Measurements from ENCODE around the gene CABLES2.

CABLES2 gene

DNA sequence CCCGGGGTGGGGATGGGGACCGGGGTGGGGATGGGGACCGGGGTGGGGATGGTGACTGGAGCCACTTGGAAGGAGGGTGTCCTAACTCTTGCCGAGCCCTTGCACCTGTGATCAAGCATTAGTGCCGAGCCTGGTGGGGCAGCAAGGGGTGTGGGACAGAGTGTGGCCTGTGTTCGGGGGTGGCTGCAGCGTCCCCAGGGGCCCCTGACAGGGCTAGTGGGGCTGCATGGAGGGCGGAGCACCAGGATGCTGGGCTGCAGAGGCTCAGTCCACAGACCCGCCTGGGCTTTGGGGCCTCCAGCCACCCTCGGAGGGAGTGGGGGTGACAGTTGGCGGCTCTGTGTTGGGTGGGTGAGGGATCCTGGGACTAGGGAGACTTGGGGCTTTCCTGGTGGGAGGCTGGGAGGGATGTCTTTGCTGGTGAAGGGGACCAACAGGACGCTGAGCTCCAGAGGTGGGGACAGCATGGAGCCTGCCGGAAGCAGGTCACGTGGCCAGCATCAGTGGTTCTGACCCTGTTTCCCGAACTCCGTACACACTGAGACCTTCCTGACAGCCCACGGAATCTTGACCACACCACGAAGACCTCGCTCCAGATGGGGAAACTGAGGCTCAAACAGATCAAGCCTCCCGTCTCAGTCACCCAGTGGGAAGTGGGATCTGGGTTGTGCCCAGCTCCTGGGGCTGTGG, 15.7 kb upstream of the CABLES2 start:
- H3K9me3 ChIP-seq (ENCODE audit: control insufficient read depth, insufficient read depth, low read length), result no peaks in the 10 kb centered on the region
- peaks cover 2% of the 10 kb centered on the region for H3K4me1 ChIP-seq (ENCODE audit: control insufficient read depth, insufficient read depth, low read length)
- no peaks in the 10 kb centered on the region for H3K36me3 ChIP-seq (ENCODE audit: control insufficient read depth, insufficient read depth, low read length)
- H3K9ac ChIP-seq (ENCODE audit: low read depth, low read length), result no peak overlapping the region
- H3K4me3 ChIP-seq (ENCODE audit: low read depth, low read length), result no peak overlapping the region
- no peaks in the 10 kb centered on the region for H3K27me3 ChIP-seq (ENCODE audit: control insufficient read depth, insufficient read depth, low read length)

DNA sequence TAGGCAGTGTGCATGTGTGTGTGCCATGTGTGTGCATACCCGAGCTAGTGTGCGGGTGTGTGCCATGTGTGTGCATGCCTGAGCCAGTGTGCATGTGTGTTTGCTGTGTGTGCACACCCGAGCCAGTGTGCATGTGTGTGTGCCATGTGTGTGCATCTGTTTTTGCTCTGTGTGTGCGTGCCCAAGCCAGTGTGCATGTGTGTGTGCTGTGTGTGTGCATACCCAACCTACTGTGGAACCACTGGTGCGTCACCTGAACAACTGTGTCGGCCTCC, 14.6 kb upstream of the CABLES2 start:
- Histone ChIP-seq H3K9ac (ENCODE audit: low read depth, low read length) (no peak overlapping the region), H3K36me3 (ENCODE audit: control insufficient read depth, insufficient read depth, low read length) (no peaks in the 10 kb centered on the region), H3K27me3 (ENCODE audit: control insufficient read depth, insufficient read depth, low read length) (no peaks in the 10 kb centered on the region), H3K4me1 (ENCODE audit: control insufficient read depth, insufficient read depth, low read length) (peaks cover 2% of the 10 kb centered on the region), H3K4me3 (ENCODE audit: low read depth, low read length) (no peak overlapping the region), H3K9me3 (ENCODE audit: control insufficient read depth, insufficient read depth, low read length) (no peaks in the 10 kb centered on the region)

DNA sequence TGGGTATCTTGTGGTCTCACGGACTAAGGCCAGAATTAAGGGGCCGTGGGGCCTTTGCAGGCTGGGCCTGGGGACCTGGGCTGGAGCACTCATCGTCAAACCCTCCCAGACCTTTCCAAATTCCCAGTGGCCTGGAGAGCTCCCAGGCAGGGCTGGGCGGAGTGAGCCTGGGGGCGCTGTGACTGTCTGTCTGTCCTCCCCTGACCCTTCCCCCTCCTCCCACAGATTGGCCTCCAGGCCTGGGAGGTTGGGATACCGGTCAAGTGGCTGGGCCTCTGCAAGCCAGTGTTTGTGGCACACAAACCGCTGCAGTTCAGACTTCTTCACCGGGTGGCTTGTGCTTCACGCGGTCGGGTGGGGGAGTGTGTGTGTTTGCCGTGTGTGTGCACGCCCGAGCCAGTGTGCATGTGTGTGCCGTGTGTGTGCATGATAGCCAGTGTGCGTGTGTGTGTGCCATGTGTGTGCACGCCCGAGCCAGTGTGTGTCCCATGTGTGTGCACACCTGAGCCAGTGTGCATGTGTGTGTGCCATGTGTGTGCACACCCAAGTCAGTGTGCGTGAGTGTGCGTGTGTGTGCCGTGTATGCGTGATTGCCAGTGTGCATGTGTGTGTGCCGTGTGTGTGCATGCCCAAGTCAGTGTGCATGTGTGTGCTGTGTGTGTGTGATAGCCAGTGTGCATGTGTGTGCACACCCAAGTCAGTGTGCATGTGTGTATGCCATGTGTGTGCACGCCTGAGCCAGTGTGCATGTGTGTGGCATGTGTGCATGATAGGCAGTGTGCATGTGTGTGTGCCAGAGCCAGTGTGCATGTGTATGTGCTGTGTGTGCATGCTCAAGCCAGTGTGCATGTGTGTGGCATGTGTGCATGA, 14.0 kb upstream of the CABLES2 start:
- H3K4me3 ChIP-seq (ENCODE audit: low read depth, low read length), result no peak overlapping the region
- no peaks in the 10 kb centered on the region for H3K27me3 ChIP-seq (ENCODE audit: control insufficient read depth, insufficient read depth, low read length)
- no peaks in the 10 kb centered on the region for H3K36me3 ChIP-seq (ENCODE audit: control insufficient read depth, insufficient read depth, low read length)
- no peak overlapping the region for H3K9ac ChIP-seq (ENCODE audit: low read depth, low read length)
- H3K9me3 ChIP-seq (ENCODE audit: control insufficient read depth, insufficient read depth, low read length), result no peaks in the 10 kb centered on the region
- H3K4me1 ChIP-seq (ENCODE audit: control insufficient read depth, insufficient read depth, low read length), result no peaks in the 10 kb centered on the region

DNA sequence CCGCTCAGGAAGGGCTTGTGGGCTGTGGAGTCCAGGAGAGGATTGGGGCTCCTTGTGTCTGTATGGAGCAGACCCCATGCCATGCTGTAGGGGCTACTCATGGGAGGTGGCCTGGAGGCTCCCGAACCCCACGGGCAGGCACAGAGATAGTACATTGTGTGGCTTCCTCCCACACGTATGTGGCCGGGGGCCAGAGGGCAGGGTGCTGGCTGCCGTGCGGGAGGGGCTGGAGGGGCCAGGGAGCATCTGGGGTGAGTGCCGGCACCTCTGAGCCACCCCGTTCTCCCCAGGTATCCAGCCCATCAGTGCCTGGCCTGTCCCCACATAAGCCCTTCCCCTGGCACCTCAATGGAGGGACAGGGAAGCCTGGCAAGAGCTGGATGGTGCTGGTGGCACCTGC, 12.7 kb upstream of the CABLES2 start:
- Histone ChIP-seq H3K9ac (ENCODE audit: low read depth, low read length) (no peak overlapping the region), H3K9me3 (ENCODE audit: control insufficient read depth, insufficient read depth, low read length) (no peaks in the 10 kb centered on the region), H3K36me3 (ENCODE audit: control insufficient read depth, insufficient read depth, low read length) (no peaks in the 10 kb centered on the region), H3K4me3 (ENCODE audit: low read depth, low read length) (no peak overlapping the region), H3K27me3 (ENCODE audit: control insufficient read depth, insufficient read depth, low read length) (no peaks in the 10 kb centered on the region), H3K4me1 (ENCODE audit: control insufficient read depth, insufficient read depth, low read length) (no peaks in the 10 kb centered on the region)

DNA sequence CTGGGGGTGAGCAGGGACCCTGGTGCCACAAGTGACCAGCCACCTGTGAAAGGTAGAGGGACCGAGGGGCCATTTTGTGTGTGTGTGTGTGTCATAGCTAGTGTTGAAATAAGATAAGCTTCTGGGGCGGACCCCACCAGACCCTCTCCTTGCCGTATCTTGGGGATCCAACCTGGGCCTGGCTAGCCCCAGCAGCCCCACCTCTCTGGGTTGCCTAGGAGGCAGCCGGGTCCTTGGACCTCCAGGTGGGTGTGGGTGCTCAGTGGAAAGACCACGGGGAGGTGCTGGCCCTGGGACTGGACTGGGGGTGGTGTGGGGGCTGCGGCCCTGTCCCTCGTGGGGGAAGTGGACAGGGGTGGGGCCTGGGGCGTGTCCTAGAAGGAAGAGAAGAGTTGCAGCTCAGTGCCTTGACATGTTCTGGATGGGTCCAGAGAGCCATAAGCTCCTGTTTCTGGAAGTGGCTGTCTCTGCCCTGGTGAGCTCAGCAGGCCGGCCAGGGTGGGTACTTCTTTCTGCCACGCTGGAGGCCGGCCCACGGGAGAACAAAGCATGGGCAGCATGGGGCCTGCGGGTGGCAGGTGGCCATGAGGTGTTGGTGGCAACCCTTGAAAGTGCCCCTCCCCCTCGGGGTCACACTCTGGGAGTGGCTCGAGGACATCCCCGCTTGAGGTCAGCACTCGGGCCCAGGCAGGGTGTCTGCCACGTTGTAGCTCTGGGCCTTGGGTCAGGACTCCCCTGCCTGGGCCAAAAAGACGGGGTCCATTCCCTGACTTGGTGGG, 11.8 kb upstream of the CABLES2 start:
- no peak overlapping the region for H3K4me3 ChIP-seq (ENCODE audit: low read depth, low read length)
- H3K9ac ChIP-seq (ENCODE audit: low read depth, low read length), result no peak overlapping the region
- no peaks in the 10 kb centered on the region for H3K36me3 ChIP-seq (ENCODE audit: control insufficient read depth, insufficient read depth, low read length)
- H3K9me3 ChIP-seq (ENCODE audit: control insufficient read depth, insufficient read depth, low read length), result no peaks in the 10 kb centered on the region
- no peaks in the 10 kb centered on the region for H3K4me1 ChIP-seq (ENCODE audit: control insufficient read depth, insufficient read depth, low read length)
- H3K27me3 ChIP-seq (ENCODE audit: control insufficient read depth, insufficient read depth, low read length), result no peaks in the 10 kb centered on the region

DNA sequence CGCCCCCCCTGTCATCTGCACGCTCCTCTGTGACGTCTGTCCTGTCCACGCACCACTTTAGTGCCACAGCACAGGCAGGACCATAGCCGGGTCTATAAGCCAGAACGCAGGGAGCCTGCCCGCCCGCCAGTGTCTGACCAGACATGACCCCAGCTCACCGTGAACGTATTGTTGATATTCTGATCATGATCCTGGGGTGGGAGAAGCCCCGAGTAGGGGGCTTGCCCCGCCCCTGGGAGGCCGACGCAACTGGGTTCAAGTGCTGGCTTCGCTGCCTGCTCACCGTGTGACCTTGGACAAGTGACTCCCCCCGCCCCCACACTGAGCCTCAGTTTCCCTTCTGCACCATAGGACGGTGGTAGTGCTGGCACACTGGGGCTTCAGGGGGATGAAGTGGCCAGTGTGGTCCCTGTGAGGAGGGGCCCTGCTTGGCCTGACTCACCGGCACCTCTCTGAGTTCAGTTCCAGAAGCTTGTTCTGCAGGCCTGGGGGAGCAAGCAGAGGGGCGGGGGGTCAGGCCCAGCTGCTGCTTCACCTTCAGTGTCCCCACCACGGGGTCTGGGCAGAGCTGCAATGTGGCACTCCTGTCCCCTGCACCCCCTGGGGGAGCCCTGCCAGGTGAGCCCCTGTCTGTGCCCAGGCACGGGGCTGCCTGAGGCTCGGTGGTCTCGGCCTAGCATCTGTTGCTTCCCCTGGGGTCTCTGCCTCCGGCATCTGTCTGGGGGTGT, 11.1 kb upstream of the CABLES2 start:
- no peaks in the 10 kb centered on the region for H3K36me3 ChIP-seq (ENCODE audit: control insufficient read depth, insufficient read depth, low read length)
- H3K4me1 ChIP-seq (ENCODE audit: control insufficient read depth, insufficient read depth, low read length), result no peaks in the 10 kb centered on the region
- H3K9me3 ChIP-seq (ENCODE audit: control insufficient read depth, insufficient read depth, low read length), result no peaks in the 10 kb centered on the region
- H3K9ac ChIP-seq (ENCODE audit: low read depth, low read length), result no peak overlapping the region
- no peaks in the 10 kb centered on the region for H3K27me3 ChIP-seq (ENCODE audit: control insufficient read depth, insufficient read depth, low read length)
- H3K4me3 ChIP-seq (ENCODE audit: low read depth, low read length), result no peak overlapping the region

DNA sequence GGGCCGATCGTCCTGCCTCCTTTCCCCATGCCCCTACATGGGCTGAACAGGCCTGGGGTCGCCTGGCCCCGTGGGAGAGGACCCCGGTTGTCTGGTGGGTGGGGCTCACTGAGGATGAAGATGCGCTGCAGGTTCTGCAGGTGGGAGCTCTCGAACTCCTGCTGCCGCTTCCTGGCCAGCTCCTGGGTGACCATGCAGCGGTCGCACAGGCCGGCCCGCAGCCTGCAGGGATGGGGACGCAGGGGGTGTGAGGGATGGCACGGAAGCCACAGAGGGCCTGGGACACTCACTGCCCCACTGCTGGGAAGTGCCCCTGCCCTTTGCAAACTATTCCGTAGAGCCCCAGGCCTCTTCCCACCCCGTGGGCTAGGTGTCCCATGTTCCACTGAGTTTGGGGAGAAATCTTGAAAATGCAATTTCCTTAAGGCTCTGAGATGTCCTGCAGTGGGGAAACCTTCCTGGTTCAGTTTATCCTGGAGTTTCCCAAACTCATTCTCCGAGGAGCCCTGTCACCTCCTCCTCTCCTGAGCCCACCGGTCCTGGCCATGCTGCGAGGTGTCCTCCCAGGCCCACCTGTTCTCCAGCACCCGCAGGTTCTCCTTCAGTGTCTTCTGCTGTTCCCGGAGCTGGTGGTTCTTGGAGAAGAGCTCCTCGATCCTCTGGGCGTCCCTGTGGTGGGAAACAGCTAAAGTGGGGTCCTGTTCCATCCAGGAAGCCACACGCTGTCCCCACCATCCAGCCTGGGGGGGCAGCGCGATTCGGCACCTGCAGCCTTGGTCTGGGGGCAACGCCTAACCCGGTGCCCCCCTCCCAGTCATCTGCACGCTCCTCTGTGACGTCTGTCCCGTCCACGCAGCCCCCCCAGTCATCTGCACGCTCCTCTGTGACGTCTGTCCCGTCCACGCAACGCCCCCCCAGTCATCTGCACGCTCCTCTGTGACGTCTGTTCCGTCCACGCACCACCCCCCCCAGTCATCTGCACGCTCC, 9.9 kb upstream of the CABLES2 start:
- Histone ChIP-seq H3K4me1 (ENCODE audit: control insufficient read depth, insufficient read depth, low read length) (no peaks in the 10 kb centered on the region), H3K36me3 (ENCODE audit: control insufficient read depth, insufficient read depth, low read length) (no peaks in the 10 kb centered on the region), H3K4me3 (ENCODE audit: low read depth, low read length) (no peak overlapping the region), H3K9ac (ENCODE audit: low read depth, low read length) (no peak overlapping the region), H3K9me3 (ENCODE audit: control insufficient read depth, insufficient read depth, low read length) (no peaks in the 10 kb centered on the region), H3K27me3 (ENCODE audit: control insufficient read depth, insufficient read depth, low read length) (no peaks in the 10 kb centered on the region)

DNA sequence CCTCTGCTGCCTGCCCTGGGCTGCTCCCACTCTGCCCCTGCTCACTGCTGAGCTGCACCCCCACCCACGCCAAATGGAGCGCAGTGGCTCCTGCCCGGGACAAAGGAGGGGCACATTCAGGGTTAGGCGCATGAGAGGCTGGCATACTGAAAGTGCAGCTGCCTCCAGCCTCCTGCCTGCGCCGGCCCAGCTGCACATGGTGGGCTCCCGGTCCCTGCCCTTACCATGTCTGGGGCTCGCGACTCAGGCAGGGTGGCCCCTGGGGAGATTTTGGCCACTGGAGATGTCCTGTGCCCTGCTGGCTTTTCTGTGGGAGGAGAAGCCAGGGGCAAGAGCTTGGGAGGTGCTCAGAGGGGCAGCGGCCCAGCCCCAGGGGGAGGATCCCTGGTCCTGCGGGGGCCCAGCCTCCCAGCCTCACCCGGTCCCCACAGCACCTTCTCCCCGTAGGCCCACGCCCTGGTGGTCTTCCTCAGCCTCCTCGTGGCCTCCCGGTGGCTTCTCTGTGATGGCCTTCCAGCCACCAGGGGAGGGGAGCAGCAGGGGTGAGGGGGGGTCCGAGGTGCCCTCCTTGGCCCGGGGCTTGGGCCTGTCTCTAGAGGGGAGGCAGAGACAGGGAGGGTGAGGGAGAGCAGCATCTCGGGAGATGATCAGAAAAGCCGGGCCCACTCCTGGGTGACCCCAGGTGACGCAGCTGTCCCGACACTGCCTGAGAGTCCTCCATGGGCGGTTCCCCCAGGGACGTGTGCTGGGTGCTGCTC, 8.4 kb upstream of the CABLES2 start:
- no peaks in the 10 kb centered on the region for H3K9me3 ChIP-seq (ENCODE audit: control insufficient read depth, insufficient read depth, low read length)
- no peaks in the 10 kb centered on the region for H3K4me1 ChIP-seq (ENCODE audit: control insufficient read depth, insufficient read depth, low read length)
- H3K36me3 ChIP-seq (ENCODE audit: control insufficient read depth, insufficient read depth, low read length), result no peaks in the 10 kb centered on the region
- no peak overlapping the region for H3K4me3 ChIP-seq (ENCODE audit: low read depth, low read length)
- H3K27me3 ChIP-seq (ENCODE audit: control insufficient read depth, insufficient read depth, low read length), result no peaks in the 10 kb centered on the region
- no peak overlapping the region for H3K9ac ChIP-seq (ENCODE audit: low read depth, low read length)

DNA sequence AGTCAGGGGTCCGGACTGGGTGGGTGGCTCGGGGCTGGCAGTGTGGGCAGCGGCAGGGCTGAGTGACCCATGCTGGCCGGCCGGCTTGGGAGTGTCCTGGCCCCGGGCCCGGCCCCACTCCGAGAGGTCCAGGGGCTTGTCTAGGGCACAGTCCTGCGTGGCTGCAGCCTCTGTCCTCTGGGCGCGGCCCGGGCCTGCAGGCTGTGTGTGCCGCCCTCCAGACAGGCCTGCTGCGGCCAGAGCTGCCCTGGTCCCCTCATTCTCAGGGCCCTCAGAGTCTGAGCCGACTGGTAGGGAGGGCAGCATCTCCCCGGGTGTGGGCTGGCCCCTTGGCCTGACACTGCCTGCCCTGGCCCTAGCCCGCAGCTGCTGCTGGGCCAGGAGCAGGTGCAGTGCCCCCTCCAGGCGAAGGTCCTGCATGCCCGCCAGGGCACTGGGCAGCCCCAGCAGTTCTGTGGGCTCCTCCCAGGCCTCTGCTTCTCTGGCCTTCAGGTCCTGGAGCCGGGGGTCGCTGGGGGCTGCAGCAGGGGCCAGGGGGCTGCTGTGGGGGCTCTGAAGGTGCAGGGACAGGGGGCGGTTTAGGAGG, 6.9 kb upstream of the CABLES2 start:
- H3K9ac ChIP-seq (ENCODE audit: low read depth, low read length), result no peak overlapping the region
- H3K27me3 ChIP-seq (ENCODE audit: control insufficient read depth, insufficient read depth, low read length), result no peaks in the 10 kb centered on the region
- H3K4me3 ChIP-seq (ENCODE audit: low read depth, low read length), result no peak overlapping the region
- H3K4me1 ChIP-seq (ENCODE audit: control insufficient read depth, insufficient read depth, low read length), result no peaks in the 10 kb centered on the region
- no peaks in the 10 kb centered on the region for H3K9me3 ChIP-seq (ENCODE audit: control insufficient read depth, insufficient read depth, low read length)
- H3K36me3 ChIP-seq (ENCODE audit: control insufficient read depth, insufficient read depth, low read length), result no peaks in the 10 kb centered on the region

DNA sequence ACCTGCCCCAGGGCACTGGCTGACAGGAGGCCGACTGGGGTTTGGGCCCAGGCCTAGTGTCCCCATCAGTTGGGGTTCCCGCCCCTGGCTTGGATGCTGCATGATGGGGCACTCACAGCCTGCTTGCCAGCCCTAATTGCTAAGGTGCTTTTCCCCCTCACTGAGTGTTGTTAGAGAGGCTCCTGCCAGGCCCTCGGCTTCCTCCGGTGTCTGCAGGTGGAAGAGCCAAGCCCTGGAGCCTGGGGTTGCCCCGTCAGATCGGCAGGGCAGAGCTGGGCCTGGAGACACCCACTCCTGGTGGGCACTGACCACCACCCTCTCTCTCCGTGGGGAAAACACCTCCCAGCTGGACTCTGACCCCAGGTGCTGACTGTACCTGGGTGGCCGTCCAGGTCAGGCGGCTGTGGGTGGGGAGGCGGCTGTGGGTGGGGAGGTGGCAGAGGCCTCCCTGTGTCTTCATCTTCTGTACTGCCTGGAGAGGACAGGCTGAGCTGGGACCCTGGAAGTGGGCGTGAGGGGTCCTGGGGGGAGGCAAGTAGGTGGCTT, 6.0 kb upstream of the CABLES2 start:
- Histone ChIP-seq H3K4me3 (ENCODE audit: low read depth, low read length) (no peak overlapping the region), H3K27me3 (ENCODE audit: control insufficient read depth, insufficient read depth, low read length) (no peaks in the 10 kb centered on the region), H3K9me3 (ENCODE audit: control insufficient read depth, insufficient read depth, low read length) (no peaks in the 10 kb centered on the region), H3K9ac (ENCODE audit: low read depth, low read length) (no peak overlapping the region), H3K36me3 (ENCODE audit: control insufficient read depth, insufficient read depth, low read length) (no peaks in the 10 kb centered on the region), H3K4me1 (ENCODE audit: control insufficient read depth, insufficient read depth, low read length) (no peaks in the 10 kb centered on the region)
